NCI-H2081 treated with DMSO at 0.1 percent for 48 hours (cell line): ENCODE results near the gene PPM1B.
"Not testable (repeated sequence)": the region's sequence is repeated elsewhere in the genome, so short reads cannot be mapped to it uniquely, and the experiment has no call there.

Experiments
- DNase-seq: peaks from one replicate; lab custom pipeline; 2025; lab: John Stamatoyannopoulos, UW

PPM1B gene

DNA sequence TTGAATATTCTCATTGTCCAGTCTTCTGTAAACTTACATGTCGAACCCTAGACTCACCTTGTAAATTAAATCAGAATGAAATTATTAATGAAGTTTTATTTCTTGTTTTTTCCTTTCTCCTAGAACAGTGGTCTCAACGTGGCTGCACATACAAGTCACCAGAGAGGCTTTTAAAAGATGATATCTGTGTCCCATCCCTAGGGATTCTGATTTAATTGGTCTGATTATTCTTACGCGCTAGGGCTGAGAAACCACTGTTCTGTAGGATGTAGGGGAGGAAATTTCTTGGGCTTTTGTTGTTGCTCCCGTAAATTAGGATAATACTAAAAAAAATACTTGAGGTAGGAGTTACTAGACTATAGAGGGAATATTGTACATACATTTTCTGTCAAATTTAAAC, 32.1 kb downstream of the PPM1B start:
- no peak for DNase-seq

DNA sequence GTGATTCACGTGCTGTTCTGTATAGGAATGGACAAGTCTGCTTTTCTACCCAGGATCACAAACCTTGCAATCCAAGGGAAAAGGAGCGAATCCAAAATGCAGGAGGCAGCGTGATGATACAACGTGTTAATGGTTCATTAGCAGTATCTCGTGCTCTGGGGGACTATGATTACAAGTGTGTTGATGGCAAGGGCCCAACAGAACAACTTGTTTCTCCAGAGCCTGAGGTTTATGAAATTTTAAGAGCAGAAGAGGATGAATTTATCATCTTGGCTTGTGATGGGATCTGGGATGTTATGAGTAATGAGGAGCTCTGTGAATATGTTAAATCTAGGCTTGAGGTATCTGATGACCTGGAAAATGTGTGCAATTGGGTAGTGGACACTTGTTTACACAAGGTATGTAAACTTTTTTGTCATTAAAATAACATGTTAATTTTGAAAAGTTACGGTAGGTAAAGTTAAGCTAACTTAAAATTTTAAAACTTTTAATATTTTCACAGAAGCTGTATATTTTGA, 33.0 kb downstream of the PPM1B start:
- no peak for DNase-seq

DNA sequence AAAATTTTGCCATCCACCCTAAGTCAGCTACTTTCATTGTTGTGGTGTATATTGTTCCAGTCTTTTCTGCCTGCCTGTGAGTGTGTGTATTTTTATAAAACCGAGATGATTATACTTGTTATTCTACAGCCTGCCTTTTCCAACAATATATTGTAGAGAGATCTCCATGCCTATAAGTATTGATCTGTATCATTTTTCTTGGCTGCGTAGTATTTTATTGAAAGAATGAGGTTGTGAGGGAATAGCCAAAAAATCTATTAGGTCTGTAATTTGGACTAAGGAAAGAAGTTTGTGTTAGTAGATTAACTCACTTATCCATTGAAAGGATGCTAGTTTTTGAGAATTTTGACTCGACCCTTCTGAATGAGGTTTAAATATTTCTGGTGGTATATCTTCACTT, 34.9 kb downstream of the PPM1B start:
- no peak for DNase-seq

DNA sequence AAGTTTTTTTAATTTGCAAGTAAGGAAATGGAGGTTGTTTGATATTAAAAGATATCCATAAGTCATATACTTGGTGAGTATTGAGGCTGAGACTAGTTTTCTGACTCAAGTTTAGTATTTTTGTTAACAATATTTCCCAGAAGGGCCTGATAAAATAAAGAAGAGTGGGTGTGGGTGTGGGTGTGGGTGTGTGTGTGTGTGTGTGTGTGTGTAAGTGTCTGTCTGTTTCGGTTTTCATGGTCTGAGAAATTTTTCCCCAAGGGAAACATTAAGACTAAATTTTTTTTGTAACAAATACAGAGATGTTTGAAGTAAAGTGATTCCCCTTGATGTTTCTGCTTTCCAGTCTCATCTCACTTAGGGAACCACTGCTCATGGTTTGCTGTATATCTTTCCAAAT, 36.5 kb downstream of the PPM1B start:
- DNase-seq, result no peak

DNA sequence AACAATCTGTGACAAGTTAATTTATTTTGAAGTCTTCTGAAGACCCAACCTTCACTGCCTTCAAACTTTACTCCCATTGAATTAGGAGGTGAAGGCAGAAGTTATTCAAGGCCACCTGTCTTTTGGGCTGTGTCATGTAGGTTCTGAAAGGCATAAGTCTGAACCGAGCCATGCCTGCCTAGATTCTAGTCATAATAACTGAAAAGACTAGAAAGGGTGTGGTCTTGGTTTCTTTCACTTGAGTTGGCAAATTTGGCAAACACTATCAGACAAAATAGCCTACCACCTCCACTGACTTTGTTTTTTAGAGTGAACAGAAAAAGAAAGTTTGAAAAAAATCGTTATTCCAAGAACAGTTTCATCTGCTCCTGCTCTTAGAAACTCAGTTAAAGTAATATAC, 38.4 kb downstream of the PPM1B start:
- no peak for DNase-seq

DNA sequence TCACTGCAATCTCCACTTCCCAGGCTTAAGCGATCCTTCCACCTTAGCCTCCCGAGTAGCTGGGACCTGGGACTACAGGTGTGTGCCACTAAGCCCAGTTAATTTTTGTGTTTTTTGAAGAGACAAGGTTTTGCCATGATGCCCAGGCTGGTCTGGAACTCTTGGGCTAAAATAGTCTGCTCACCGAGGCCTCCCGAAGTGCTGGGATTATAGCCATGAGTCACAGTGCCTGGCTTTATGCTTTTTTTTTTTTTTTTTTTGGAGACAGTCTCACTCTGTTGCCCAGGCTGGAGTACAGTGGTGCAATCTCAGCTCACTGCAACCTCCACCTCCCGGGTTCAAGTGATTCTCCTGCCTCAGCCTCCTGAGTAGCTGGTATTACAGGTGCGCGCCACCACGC, 39.0 kb downstream of the PPM1B start:
- DNase-seq, result not testable (repeated sequence)

DNA sequence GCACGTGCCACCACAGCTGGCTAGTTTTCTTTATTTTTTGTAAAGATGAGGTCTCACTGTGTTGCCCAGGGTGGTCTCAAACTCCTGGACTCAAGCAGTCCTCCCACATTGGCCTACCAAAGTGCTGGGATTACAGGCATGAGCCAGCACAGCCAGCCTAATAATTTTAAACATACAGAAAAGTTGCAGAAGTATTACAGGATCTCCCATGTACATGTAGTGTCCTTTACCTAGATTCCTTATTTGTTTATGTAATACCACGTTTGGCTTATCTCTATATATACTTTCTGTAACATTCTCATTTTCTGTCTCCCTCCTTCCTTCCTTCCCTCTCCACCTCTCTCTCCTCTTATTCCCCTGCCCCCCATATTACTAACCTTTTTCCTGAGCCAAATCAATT, 41.7 kb downstream of the PPM1B start:
- DNase-seq, result no peak

DNA sequence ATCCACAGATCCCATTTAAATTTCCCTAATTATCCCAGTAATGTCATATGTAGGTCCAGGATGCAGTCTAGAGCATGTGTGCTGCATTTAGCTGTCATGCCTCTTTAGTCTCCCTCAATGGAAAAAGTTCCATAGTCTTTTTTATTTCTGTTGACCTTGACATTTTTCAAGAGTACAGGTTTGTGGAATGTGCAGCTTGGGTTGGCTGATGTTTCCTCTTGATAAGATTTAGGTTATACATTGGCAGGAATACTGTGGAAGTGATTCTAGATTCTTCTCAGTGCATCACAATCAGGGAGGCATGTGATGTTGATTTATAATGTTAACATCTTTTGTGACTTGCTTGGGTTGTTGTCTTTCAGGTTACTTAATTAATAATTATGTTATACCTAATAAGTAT, 42.5 kb downstream of the PPM1B start:
- DNase-seq, result no peak

DNA sequence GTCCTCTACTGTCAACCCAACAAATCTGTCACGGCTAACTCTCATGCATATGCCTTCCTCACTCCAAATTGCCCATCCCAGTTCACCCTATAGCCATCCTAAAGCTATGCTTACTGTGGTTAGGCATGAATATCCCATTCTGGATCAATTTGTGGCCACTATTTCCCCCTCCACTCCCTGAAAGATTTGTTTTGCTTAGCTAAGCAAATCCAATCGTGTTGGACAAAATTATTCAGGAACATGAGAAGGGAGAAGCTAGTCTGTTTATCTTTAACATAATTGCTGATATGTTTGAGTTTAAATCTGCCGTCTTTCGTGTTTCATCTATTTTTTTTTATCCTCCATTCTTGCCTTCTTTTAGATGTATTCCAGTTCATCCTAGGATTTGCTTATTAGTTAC, 43.6 kb downstream of the PPM1B start:
- DNase-seq, result no peak

DNA sequence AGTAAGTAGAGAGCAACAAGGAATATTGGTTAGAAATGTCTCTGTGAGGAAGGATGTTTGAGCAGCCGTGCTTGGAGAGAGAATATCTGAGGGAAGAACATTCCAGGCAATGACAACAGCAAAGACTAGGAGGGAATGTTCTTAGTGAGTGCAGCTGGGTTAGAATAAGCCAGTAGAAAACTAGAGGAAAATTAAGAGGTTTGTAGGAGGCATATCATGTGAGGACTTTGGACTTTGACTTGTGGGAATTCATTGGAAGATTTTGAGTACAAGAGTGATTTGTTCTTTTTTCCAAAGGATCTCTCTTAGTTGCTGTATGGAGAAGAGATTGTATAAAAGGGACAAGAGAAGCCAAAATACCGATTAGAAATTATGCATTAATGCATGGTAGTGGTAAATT, 47.2 kb downstream of the PPM1B start:
- no peak for DNase-seq

DNA sequence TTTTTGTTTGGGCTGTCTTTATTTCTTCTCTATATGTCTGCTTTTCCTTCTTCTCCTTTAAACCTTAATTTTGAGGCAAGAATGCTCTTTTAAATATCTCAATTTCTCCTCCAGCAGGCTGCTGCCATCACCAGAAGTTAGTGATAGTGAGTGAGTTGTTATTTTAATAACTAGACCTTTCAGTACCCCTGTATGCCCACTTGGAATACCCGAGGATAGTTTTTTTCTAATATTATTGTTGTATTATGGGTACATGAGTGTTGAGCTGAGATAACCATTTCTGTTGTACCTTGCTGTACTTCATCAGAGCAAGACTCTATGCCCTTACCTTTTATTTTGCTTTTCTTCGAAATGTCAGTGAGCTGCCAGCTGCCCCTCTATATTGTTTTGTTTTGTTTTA, 50.1 kb downstream of the PPM1B start:
- DNase-seq, result no peak

DNA sequence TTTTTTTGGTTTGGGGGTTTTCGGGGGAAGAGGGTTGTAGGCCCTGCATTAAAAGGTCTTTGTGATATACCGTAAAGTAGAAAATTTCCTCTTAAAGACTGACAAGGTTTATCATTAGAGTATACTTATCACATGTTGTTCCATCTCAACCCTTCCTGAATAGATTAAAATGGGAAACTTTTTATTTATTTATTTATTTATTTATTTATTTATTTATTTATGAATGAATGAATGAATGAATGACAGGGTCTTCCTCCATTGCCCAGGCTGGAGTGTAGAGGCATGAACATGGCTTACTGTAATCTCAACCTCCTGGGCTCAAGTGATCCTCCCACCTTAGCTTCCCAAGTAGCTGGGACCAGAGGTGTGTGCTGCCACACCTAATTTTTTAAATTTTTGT, 58.1 kb downstream of the PPM1B start:
- DNase-seq, result no peak

DNA sequence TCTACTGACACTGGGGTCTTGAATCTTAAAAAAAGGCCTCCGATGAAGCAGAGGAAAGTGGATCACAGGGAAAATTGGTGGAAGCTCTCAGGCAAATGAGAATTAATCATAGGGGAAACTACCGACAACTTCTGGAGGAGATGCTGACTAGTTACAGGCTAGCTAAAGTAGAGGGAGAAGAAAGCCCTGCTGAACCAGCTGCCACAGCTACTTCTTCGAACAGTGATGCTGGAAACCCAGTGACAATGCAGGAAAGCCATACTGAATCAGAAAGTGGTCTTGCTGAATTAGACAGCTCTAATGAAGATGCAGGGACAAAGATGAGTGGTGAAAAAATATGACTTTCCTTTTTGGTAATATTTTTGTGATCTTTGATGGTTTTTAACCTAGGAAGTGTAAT, 61.7 kb downstream of the PPM1B start:
- no peak for DNase-seq

DNA sequence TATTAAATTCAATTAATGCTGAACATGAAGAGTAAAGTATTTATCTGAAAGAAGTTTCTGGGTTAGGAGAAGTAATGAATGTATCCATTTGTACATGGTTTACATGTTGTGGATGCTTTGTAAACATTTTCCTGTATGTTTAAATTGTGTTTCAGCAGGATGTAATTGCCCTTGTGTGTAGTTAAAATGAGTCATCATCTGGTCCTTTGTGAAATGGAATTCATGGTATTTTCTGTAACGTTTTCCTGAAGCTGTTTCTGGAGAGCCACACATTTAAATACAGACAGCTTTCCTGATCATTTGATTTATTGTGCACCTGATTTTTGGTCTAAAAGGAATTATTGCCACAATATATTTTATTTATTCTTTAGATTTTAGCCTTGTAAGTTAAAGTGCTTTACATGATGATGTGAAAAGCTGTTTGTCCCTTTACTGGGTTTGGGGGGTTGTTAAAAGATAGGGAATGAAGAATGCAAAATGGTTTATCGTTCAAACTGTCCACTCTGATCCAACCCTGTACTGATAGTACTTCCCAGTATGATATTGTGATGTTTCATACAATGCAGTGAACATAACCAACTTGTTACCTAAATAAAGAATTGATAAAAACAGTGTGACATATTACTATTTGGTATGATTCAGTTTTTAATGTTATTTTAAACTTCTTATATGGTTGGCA, 64.9 kb downstream of the PPM1B start:
- DNase-seq, result no peak

DNA sequence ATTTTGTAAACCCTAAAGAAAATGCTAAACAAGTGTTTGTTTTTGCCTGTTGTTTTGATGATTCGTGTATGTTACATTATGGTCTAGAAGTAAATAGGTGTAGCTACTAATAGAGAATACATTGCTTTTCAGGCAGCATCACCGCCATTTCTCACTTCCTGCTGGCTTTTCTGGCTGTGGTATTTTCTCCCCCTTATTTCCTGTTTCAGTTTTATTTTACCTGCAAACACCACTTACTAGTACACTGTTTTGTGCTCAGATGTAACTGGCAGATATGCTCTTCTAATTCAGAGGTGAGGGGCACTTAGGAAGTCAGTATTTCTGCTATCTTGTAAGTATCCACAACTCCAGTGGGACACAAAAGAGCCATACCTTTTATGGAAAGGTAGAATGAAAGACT, 68.5 kb downstream of the PPM1B start:
- DNase-seq, result no peak

DNA sequence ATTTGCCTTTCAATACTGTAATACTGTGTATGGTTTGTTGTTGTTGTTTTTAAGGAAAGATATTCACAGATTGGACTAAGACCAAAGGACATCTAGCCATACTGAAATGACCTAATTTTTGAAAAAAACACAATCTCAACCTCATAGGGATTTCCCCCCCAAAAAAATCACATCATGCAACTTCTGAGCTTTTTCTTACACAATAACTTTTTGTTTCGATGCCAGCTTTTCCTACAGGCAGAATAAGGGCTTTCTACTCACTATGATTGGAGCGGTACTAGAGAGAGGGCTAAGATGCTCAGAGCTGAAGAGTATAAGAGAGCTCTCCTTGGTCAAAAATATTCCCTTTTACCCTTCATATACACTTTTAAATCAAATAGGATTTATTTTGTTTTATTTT, 74.2 kb downstream of the PPM1B start:
- DNase-seq, result no peak

DNA sequence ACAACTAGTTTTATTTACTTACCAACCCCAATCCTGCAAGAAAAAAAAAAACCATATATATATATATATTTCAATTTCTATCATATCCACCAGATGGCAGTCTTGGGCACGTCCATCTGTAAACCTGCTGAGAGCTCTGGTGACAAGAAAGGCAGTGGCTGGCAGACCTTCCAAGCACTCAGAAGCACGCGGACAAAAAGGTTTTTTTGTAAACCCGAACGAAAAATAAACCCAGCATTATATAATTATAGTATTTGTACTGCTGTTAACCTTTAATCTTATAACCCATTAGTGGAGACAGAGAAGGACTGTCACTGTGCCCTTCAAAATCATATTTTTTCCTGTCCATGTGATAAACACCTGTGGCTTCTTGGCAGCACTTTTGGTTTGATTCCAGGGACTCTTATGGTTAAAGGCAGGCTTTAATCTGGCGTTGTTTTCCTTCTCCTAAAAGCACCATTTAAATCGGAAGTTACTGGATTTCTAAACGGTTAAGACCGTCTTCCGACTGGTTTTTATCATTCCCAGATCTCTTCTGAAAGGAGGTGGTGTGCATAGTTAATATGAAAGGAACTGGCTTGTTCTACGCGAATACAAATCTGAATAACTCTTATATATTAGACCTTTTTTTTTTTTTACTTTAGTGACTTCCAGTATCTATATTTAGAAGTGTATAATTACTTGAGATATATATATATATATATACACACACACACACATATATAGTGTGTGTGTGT, 75.6 kb downstream of the PPM1B start:
- peak; percentile 99 for DNase-seq

DNA sequence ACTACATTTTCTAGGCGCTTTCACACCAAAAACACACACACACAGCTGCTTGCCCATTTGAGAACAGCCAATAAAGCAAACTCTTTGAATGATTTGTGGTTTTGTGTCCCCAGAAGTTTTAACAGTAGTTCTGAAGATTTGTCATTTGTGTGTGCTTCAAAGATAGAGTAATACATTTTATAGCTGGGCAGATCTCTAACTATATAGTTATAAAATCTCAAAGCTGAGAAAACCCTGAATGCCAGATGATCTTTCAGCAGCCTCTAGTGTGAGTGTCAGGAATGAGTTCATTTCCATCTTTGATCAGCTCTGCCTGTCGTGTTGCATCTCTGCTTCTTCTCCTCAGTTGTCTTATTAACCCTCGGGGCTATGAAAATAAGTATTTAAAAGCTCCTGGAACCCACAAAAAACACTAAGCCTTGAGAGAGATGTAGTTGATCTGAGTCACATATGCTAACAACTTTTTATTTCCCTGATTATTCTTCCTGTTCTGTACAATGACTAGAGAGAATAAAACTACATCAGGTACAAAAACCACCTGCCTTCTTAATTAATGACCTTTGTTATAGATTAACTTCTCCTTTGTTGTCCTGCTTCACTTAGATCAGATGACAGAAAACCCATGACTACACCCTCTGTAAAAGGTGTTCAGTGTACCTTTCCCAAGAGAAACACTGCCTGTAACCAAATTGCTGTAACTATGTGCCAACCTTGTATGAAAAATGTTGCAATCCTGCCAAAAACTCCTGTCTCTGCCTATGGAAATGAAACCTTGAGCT, 76.6 kb downstream of the PPM1B start:
- DNase-seq, result no peak

DNA sequence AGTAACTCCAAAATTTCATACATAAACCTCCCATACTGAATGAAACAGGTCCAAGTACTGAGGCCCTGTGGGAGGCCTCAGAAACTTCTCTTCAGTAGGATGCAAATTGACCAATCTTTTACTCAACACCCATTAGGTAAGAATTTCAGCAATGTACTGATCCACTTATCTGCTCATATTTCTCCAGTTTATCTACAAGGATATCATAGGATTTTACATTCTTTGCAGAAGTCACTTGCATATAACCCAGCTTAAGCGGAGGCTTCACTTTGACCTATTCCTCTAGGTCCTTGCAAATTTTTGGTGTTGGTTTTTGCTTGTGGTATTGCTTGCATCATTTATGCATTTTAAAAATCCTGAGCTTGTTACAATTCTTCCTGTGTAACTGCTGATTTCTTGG, 77.8 kb downstream of the PPM1B start:
- no peak for DNase-seq

DNA sequence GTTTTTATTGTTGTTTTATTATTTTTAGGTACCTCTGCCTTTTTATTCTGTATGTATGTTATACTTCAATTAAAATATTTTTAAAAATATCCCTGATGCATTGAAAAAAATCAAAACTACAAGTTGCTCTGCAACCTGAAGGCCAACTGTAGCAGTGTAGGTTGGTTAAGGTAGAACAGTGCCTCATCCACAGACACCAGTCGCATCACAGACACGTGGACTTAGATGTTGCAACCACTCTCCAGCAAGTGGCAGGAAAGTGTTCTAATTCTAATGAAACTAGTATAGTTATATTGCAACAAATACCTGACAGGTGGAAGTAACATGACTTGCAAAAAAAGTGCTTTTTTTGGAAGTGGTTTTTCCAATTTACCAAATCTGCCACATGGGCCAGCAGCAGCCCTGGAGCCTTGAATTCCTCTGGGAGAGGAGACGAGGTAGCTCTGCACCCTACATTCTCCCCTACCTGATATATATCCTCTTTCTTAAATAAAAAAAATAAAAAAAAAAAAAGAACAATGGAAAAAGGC, 78.2 kb downstream of the PPM1B start:
- no peak for DNase-seq

DNA sequence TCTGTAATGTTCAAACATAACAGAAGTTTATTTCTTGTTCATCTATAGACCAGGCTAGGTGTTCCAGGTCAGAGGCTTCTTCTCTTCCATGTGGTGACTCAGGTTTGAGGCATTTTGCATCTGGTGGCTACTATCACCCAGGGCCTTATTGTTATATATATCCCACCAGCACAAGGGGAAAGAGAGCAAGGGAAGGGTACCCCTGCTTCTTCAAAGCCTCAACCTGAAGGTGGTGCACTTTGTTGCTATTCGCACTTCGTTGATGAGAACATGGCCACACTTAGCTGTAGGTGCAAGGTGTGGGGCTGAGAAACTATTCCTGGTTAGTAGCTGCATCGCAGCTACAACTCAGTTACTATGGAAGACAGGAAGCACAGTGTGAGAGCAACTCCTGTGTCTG, 79.2 kb downstream of the PPM1B start:
- DNase-seq, result no peak

DNA sequence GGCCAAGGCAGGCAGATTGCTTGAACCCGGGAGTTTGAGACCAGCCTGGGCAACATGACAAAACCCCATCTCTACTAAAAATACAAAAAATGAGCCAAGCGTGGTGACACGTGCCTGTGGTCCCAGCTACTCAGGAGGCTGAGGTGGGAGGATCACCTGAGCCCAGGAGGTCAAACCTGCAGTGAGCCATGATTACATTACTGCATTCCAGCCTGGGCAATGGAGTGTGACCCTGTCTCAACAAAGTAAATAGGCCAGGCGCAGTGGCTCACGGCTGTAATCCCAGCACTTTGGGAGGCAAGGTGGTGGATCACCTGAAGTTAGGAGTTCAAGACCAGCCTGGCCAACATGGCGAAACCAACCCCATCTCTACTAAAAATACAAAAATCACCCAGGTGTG, 80.6 kb downstream of the PPM1B start:
- DNase-seq, result not testable (repeated sequence)

DNA sequence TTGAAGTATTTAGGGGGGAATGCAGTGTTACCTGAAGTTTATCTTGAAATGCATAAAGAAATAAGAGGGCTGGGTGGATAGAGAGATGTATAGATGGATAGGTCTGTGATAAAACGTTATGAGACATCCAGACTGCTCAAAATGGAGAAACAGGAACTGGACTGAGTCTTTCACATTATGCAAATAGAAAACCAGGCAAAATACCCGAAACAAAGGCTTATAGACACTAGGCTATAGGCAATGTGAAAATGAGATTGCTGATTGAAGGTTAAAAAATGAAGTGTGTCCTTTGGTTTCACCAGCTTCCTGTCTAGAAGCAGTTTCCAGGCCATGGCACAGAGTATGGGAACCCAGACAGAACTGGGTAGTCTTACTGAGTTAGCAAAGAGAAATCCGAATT, 81.7 kb downstream of the PPM1B start:
- DNase-seq, result no peak
